GM19468 (cell line): ENCODE measurements around the gene ERICH2.
"Not testable (repeated sequence)": the region's sequence is repeated elsewhere in the genome, so short reads cannot be mapped to it uniquely, and the experiment has no call there.

Experiments used
- ATAC-seq: cut with Tn5 transposase; IDR thresholded peaks from one replicate; pipeline ENCODE4 v1.9.1; 2021; ENCODE audit warnings: mild to moderate bottlenecking, moderate library complexity, moderate number of reproducible peaks; ENCODE audit not compliant: unreplicated experiment; ENCODE audit errors: extremely low read depth

The ERICH2 gene, protein sequence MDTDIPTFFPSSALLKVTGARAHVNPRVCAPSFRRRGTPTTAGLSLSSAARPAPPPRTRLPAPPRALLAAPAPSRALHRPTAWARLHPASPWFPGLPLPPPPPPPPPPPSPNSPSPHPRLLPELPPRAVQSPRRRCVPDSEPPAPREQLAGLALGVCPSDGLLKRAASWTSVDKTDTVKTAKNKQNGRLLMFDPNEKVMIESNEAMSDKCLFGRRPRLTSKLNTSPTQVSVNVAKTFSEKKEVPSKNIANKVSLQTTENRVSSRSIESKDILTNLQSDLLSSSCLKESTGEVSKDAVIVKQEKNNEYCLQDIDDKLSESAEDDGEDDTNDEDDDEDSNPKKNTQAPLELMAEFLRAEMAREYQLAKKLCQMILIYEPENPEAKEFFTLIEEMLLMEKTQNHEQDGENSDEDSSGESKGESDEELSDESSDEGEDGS

GRCh38 chr2:170770008-170770605 lies at the start of gene ERICH2:
TSS of gene ERICH2 (plus strand) at chr2:170770378. CDS start at chr2:170770682, 304 bp downstream.
- peak; percentile 47 for ATAC-seq

GRCh38 chr2:170721678-170722077 lies 48.5 kb upstream of the ERICH2 start:
- no peak for ATAC-seq

- ATAC-seq = no peak
Observed at GRCh38 chr2:170722301-170722700, 47.9 kb upstream of the ERICH2 start.

- no peak for ATAC-seq
Observed at GRCh38 chr2:170723446-170723958, 46.7 kb upstream of the ERICH2 start.

DNA sequence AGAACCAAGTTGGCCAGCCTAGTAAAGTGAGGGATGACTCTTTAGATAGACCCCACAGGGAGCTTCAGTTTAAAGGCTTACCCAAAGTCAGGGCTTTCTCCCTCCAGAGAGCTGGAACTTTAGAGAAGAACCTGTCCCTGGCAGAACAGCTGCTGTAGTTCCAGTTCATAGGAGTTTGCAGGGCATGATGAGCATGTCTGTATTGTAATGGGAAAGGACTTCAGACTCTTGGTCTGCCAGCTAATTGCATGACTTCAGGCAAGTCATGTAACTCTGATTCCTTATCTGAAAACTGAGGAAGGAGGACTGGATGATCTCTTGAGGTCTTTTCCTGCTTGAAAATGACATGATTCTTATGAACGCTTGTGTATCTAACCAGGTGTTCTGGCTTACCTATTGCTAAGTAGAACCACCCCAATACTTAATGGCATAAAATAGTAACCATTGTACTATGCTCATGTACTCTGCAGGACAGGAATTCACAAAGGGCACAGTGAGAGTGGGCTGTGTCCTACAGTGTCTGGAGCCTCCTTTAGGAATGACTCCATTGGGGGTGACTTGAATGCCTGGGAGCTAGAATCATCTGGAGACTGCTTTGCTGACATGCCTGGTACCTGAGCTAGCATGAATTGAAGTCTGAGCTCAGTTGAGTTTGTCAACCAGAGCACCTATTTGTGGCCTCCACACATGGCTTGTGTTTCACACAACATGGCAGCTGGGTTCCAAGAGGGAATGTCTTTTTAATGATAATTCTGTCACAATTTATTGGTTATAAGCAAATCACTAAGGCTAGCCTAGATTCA lies 36.2 kb upstream of the ERICH2 start:
- ATAC-seq = no peak

DNA sequence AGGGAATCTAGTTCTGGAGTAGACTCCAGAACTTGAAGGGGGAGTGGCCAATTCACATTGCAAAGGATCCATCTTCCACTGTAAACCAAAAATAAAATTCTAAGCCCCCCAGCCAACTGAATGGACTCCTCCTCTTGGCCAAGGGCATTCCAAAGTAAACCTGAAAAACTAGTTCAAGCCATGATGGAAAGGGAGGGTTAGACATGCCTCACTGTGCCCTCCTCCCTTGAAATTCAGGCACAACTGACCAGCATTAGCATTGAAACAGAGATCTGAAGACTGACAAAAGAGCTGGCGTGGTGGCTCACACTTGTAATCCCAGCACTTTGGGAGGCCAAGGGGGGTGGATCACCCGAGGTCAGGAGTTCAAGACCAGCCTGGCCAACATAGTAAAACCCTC lies 35.6 kb upstream of the ERICH2 start:
- ATAC-seq = not testable (repeated sequence)

DNA sequence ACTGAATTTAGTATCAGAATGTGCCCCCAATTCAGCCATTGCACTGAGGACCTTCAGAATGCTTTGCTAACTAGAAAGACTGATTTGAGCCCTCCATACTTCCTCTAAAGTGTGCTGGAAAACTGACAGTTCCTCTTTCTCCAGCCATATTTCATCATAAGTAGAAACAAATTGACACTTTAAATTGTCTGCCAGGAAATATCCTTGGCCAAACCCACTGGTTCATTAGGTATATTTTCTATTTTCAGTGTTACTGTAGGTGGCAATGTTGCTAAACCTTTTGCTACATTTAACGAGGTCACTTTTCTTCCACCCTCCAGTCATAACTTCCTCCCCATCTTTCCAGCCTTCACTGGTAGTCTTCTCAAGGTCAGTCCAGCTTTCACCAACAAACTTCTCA lies 33.5 kb upstream of the ERICH2 start:
- no peak for ATAC-seq

DNA sequence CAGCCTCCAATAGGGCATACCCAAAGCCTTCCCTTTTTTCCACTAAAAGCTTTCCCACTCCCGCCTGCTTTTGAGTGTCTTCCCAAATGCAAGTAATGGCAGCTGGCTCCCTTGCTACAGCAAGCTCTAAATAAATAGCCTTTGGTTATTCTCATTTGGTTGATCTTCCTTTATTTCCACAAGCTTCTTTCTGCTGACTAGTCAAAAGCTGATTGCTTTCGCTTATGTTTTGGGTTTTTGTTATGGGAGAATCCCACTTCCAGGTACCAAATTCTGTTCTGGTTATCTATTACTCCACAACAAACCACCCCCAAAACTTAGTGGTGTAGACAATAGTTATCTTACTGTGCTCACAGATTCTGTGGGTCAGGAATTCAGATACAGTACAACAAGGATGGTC lies 32.8 kb upstream of the ERICH2 start:
- no peak for ATAC-seq

DNA sequence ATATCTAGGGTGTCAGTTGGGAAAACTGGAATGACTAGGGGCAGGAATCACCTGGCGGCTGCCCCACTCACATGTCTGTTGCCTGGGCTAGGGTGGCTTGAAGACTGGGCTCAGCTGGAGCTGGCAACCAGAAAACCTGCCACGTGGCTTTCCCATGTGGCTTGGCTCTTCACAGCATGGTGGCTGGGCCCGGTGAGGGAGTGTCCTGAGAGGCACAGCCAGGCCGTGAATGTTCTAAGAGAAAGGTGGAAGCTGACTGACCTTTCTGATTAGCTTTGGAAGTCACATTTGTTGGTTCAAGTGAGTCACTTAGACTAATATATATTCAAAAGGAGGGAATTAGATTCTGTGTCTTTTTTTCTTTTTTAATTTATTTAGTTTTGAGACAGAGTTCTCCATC lies 32.4 kb upstream of the ERICH2 start:
- no peak for ATAC-seq

GRCh38 chr2:170739048-170739447 lies 31.1 kb upstream of the ERICH2 start:
- ATAC-seq = no peak

DNA sequence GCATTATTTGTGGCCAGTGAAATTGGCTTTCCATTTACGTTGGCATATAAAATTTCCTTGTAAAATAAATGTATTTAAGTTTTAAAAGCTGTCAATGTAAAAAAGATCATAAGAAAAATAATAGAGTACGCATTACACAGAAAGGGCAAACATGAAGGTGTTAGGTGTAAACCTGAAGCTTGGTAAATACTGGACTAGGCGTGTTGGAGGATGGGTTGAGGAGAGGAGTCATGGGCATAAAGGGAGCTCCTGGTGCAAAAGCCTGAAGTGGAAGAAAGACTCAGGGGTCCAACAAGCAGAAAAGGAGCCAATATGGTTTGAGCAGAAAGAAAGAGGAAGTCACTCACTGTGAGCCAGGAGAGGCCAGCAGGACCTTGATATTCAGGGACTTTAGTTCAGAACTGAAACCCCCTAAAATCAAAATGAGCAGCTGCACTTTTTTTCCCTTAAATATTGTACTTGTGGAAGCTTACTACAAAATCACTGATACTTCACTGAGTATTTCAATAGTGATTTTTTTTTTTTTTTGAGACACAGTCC lies 30.6 kb upstream of the ERICH2 start:
- no peak for ATAC-seq

DNA sequence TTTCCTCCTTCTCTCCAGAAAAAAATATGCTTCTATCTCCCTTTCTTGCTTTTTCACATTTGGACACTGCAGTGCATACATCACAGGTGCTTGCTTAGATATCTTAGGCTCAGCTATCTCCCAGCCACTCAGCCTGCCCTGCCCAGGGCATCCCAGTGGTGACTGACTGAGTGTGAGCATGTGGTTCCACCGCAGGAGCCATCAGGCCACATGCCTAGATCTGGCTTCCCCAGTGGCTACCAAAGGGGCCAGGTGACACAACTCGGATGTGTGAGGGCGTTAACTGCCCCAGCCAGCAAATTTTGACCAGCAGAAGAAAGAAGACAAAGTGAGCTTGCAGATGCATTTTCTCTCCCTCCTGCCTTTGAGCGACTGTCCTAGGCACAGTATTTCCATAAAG lies 29.5 kb upstream of the ERICH2 start:
- ATAC-seq = no peak

- ATAC-seq = no peak
Observed at GRCh38 chr2:170742000-170742399, 28.2 kb upstream of the ERICH2 start.

GRCh38 chr2:170742896-170743529 lies 27.2 kb upstream of the ERICH2 start:
- ATAC-seq = no peak

- no peak for ATAC-seq
Observed at GRCh38 chr2:170743530-170744239, 26.5 kb upstream of the ERICH2 start.

- no peak for ATAC-seq
Observed at GRCh38 chr2:170744248-170745002, 25.8 kb upstream of the ERICH2 start.

GRCh38 chr2:170745305-170745704 lies 24.9 kb upstream of the ERICH2 start:
- no peak for ATAC-seq

DNA sequence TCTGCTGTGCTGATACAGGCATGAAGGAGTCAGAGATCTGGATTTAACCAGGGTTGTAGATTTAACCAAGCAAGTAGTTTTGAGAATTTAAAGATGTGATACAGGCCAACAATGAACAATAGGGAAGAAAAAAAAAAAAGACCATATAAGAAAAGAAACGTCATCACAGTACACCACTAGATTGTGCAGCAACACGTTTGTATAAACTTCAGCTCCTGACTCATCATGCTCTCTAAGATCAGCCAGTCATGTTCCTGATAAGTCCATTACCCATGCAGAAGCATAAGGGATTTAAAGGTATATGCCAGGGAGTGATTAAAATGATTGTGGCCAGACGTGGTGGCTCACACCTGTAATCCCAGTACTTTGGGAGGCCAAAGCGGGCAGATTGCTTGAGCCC lies 22.3 kb upstream of the ERICH2 start:
- no peak for ATAC-seq

GRCh38 chr2:170751555-170751954 lies 18.6 kb upstream of the ERICH2 start:
- not testable (repeated sequence) for ATAC-seq
